NCI-H2227 (cell line): Measurements from ENCODE around the gene OPCML.
A peak's percentile ranks its signal among the peaks of the same experiment; 100 is the strongest.

Experiments used
- DNase-seq: peaks from one replicate; lab custom pipeline; 2025; ENCODE audit not compliant: unreplicated experiment; lab: John Stamatoyannopoulos, UW

Gene OPCML

DNA sequence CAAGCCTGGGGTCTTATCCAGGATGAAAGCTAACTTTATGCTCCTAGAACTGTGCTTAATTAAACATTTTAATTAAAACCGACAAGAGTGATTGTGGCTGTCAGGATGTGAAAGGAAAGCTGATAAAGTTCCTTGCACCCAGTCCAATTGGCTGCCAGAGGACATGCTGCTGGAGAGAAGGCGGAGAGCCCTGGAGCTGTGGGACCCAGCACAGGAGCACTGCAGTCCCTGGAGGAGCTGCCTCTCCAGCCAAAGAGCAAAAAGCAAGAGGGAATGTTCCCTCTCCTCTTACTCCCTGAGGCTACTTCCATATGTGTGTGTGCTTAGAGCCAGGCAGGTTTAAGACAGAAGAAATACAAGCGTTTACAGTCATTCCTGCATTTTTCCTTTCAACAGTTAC is 118.6 kb downstream of the OPCML start:
- DNase-seq = no peak

- DNase-seq = no peak
These were observed 122.5 kb downstream of the OPCML start for GRCh38 chr11:133409799-133410198.

DNA sequence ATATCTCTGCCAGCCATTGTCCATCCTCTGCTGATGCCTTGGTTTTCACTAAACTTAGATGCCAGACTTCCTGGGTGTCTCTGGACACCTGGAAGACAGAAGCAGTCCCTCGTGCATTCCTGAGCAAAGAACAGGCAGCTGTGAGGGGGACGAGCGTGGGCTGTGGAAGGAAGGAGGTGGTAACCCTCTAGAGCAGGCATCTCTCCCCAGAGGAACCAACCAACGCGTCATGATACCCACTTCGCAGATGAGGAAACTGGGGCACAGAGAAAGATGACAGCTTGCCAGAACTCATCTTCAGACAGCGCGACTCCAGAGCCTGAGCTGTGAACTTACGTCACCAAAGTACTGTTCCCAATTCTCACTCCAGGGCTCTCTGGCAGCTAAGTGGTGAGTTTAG is 123.4 kb downstream of the OPCML start:
- no peak for DNase-seq

- no peak for DNase-seq
These were observed 123.9 kb downstream of the OPCML start for GRCh38 chr11:133408402-133408801.

DNA sequence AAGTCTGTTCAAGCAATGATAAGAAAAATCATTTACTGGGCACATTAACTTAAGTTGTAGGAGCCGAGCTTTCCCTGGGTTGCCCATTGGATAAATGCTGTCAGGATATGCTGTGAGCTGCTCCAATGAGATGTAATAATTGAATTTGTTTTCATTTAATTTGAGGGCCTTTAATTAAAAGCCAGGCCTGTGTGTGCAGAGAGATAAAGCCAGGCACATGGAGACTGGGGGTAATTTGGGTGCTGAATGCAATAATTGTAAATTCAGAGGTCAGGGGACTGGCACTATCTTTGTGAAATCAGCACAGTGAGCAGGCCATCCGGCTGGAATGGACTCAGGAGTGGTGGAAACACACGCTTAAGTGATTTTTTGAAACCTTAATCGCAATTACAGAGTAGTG is 125.8 kb downstream of the OPCML start:
- no peak for DNase-seq

DNA sequence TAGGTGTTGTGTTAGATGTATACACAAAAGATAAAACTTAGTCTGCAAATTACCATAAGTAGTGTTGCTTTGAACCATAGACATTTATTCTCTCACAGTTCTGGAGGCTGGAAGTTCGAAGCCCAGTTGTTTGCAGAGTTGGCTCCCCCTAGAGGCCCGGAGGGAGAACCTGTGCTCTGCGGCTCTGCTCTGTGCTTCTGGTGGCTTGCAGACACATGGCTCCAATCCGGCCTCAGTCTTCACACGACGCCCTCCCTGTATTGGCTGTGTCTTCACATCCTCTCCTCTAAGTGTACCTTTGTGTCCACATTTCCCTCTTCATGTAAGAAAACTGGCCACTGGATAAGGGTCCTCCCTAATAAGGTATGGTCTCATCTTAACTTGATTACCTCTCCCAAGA is 128.4 kb downstream of the OPCML start:
- DNase-seq = no peak

DNA sequence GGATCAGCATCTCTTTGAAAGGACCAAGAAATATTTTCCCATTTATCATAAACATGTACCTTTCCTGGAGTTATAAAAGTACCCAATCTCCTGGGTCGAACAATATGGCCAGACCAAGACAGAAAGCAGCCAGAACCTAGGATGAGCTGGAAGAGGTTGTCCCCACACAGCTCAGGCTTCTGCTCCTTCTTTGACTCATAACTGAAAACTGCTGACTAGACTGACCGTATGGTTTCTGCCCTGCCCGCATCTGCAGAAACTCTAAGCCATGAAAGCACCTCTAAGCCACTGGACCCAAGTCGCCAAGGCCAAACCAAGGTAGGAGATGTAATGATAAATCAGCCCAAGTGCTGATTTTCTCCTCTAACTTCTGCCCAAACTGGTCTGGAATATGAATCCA is 129.8 kb downstream of the OPCML start:
- DNase-seq = no peak

- DNase-seq = no peak
These were observed 132.3 kb downstream of the OPCML start for GRCh38 chr11:133399855-133400625.

- DNase-seq = no peak
These were observed 133.0 kb downstream of the OPCML start for GRCh38 chr11:133399294-133399693.

- DNase-seq = no peak
These were observed 141.5 kb downstream of the OPCML start for GRCh38 chr11:133390803-133391202.

DNA sequence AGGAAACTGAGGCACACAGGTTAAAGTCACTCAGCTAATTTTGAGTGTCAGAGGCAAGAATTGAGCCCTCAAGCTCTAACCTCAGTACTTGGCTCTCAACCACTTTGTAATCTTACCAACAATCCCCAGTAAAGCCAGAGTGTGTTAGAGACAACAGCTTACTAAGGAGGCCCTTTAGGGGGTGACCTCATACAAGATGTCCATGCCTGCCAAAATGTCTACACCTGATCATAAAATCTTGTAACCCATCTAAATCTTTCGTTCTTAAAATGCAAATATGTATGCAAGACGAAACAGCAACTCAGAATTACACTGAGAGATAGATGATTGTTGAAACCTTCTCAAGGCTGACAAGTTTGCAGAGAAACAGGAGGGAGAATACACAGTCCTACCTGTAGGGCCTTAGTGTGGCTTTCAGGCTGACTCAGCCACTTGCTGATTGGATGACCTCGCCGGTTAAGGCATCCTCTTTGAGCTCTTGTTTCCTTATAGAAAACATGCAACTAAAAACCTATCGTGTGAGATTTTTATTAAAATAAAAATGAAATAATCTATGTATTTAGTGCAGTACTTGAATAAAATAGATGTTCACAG is 143.2 kb downstream of the OPCML start:
- DNase-seq = no peak

GRCh38 chr11:133388260-133388659 is 144.0 kb downstream of the OPCML start:
- DNase-seq = no peak

DNA sequence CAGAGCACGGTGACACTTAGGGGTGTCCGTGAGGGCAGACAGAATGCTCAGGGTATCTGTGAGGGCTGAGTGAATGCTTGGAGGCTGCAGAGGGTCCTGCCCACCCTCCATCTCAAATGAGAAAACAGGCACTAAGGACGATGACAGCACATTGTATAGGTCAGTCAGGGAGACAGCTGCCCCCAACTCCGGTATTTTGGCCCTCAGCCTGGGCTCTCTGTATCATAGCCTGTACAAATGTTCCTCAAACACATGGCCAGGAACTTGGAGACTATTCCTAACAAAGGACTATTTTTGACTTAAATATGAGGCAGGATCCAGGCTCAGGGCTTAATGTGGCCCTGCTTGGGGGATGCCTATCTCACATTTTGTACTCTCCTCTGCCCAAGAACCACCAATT is 145.4 kb downstream of the OPCML start:
- no peak for DNase-seq

DNA sequence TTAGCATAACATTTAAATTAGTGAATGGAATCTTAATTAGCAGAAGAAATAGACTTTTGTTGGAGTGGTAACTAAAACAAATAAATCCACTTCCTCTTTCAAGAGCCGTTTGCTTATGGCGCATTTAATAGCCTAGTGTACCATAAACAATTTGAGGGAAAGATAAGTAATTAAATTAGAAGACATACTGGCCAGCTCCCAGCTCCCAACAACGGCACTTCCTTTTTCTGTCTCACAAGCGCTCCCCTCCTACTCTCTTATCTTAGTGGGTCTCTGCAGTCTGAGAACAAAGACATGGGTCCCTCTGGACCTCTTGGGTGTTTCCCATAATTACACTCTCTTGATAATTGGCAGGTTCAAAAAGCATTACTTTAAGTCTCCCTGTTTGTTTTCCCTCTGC is 146.0 kb downstream of the OPCML start:
- peak; percentile 16 for DNase-seq

DNA sequence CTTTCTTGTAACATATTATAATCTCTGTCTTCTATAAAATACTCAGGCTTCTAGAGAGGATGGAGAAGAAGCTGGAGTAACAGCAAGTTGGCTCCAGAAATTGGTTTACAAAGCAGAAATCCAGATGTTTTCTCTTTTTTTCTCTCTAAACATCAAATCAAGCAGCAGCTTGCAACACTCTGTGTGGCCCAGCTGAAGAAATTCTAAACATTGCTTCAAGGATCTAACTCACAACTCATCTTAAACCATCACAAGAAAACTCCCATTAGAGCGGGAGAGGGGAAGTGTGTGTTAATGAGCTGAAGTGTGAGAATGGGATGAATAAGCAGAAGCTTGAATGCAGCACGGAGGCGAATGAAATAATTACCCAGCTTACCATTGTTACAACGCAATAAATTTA is 146.5 kb downstream of the OPCML start:
- DNase-seq = no peak

GRCh38 chr11:133384731-133385130 is 147.6 kb downstream of the OPCML start:
- no peak for DNase-seq

GRCh38 chr11:133383689-133384088 is 148.6 kb downstream of the OPCML start:
- DNase-seq = no peak

DNA sequence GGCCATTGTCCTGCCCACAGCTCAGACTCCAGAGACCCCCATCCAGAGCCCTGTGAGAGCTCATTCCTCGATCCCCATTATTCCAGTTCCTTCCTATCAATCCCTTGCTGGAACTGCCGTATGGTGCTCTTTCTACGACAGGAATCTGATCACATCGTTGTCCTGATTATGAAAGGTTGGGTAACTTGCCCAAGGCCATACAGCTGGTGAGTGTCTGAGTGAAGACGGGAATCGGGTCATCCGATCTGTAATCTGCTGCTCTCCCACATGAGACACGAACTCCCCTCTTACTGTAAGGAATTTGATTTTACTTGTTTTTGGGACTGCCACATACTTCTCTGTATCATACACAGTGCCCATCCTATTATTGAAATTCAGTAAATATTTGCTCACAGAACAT is 149.1 kb downstream of the OPCML start:
- no peak for DNase-seq

- no peak for DNase-seq
These were observed 150.0 kb downstream of the OPCML start for GRCh38 chr11:133382131-133382812.

GRCh38 chr11:133381761-133382130 is 150.6 kb downstream of the OPCML start:
- no peak for DNase-seq

GRCh38 chr11:133366147-133366546 is 166.2 kb downstream of the OPCML start:
- no peak for DNase-seq

GRCh38 chr11:133362916-133363315 is 169.4 kb downstream of the OPCML start:
- DNase-seq = no peak
